ENCODE results near the gene C9orf50.

DNA sequence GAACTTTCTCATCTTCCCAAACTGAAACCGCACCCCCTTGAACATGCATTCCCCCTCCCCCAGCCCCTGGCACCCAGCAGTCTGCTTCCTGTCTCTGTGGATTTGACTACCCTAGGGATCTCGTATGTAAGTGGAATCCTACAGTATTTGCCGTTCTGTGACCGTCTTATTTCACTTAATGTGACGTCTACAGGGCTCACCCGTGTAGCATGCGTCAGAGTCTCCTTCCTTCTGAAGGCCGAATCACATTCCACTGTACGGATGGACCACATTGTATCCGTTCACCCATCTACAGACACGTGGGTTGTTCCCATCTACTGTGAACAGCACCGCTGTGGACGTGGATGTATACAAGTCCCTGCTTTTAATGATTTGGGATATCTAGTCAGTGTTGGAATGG, 49.0 kb upstream of the C9orf50 start:
- TF ChIP-seq, protein P1, sequence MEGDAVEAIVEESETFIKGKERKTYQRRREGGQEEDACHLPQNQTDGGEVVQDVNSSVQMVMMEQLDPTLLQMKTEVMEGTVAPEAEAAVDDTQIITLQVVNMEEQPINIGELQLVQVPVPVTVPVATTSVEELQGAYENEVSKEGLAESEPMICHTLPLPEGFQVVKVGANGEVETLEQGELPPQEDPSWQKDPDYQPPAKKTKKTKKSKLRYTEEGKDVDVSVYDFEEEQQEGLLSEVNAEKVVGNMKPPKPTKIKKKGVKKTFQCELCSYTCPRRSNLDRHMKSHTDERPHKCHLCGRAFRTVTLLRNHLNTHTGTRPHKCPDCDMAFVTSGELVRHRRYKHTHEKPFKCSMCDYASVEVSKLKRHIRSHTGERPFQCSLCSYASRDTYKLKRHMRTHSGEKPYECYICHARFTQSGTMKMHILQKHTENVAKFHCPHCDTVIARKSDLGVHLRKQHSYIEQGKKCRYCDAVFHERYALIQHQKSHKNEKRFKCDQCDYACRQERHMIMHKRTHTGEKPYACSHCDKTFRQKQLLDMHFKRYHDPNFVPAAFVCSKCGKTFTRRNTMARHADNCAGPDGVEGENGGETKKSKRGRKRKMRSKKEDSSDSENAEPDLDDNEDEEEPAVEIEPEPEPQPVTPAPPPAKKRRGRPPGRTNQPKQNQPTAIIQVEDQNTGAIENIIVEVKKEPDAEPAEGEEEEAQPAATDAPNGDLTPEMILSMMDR (IDR thresholded peaks at IDR 0.05; ENCODE audit: low read length) = no peak
- TF ChIP-seq EZH2 (optimal IDR thresholded peaks at IDR 0.05; ENCODE audit: low read depth, low read length) = no peak
- no peak for TF ChIP-seq EZH2phosphoT487 (IDR thresholded peaks at IDR 0.05; ENCODE audit: low read length)
